Erythroblast (primary cell): Measurements from ENCODE around the gene CGREF1.
A peak's percentile ranks its signal among the peaks of the same experiment; 100 is the strongest.

Experiments
- DNase-seq, 2 experiments: peaks; one replicate each; lab custom pipeline; 2025; lab: John Stamatoyannopoulos, UW
- GATA1 ChIP-seq: IDR thresholded peaks from 2 replicates; pipeline ENCODE4 v1.6.1; 2011; ENCODE audit warnings: low read depth, mild to moderate bottlenecking, control low read depth, low read length, moderate library complexity
- POLR2A ChIP-seq: IDR thresholded peaks from 2 replicates; pipeline ENCODE4 v1.6.1; 2011; ENCODE audit warnings: mild to moderate bottlenecking, low read length

CGREF1 gene

DNA sequence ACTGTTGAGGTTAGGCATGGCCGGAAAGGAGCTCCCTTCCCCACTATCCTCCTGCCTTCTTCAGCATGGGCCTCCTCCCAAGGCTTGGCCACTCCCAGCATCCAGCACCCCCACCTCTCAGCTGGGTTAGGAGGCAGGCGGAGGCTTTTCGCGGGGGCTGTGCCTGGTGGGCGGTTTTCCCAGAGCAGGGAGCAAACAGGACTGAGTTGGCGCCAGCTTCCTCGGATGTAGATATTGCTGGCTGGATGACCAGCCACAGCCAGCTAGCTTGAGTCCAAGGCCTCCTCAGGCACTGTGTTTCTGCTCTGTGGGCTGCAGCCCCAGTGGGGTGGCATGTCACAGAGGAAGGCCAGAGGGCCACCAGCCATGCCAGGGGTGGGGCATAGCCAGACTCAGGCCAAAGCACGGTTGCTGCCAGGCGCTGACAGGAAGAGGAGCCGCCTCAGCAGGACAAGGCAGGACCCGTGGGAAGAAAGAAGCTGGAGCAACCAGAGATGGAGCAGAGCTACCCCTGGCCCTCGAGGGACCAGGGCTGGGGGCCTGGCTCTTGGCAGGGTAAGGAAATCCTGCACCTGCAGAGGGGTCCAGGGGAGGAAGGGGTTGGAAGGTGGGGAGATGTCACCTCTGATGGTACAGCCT lies 30.0 kb upstream of the CGREF1 start, which contains the start of gene TCF23:
TCF23 (plus strand) TSS at position 204 of the 639 bp plus-strand sequence; CDS start at position 334, 130 bp downstream.
- no peak for TF ChIP-seq GATA1
- no peak for TF ChIP-seq POLR2A
- no peak for DNase-seq

DNA sequence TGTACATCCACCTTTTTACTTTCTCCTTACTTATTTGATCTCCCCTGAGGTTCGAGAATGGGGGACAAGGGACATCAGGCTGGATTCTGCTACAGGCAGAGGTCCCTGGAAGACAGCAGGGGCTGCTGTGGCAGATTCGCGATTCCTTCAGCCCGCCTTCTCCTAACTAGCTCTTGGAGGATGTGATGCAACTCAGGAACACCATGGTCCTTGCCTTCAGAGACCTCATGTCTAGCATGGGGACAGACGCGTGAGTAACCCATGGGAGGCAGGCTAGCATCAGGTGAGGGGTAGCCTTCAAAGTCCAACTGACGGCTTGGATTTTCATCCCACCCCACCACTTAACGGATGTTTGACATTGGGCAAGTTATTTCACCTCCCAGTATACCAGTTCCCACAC lies 29.0 kb upstream of the CGREF1 start:
- TF ChIP-seq GATA1: no peak
- TF ChIP-seq POLR2A: no peak
- DNase-seq: no peak

DNA sequence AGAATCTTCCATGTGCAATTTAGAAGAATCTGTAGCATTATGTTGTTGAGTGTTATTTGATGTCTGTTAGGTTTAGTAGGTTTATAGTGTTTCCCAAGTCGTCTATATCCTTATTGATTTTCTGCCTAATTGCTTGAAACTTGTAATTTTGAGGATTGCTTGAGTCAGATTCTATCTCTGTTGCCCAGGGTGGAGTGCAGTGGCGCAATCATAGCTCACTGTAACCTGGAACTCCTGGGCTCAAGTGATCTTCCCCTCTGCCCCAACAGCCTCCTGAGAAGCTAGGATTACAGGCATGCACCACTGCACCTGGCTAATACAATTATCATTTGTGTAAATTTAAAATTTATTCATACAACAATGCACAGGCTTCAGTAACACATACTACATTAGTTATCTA lies 26.8 kb upstream of the CGREF1 start:
- DNase-seq: no peak
- TF ChIP-seq GATA1 (no peak), POLR2A (no peak)

DNA sequence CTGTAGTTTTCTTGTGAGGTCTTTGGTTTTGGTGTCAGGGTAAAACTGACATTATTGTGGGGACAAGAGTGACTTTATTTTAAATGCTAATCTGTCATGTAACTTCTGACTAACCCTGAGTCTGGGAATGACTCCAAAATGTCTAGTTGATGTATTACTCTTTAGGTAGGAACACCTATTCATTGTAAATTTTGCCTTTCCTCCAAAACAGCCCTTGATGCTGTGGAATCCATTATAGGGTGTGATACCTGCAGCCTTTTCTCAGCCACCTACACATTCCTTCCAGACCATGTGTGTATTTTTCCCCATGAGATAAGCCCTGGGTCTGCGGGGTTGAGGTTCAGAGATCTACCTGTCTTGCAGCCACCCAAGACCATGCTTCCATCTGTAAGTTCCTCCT lies 24.4 kb upstream of the CGREF1 start:
- TF ChIP-seq POLR2A (no peak), GATA1 (no peak)
- no peak for DNase-seq

DNA sequence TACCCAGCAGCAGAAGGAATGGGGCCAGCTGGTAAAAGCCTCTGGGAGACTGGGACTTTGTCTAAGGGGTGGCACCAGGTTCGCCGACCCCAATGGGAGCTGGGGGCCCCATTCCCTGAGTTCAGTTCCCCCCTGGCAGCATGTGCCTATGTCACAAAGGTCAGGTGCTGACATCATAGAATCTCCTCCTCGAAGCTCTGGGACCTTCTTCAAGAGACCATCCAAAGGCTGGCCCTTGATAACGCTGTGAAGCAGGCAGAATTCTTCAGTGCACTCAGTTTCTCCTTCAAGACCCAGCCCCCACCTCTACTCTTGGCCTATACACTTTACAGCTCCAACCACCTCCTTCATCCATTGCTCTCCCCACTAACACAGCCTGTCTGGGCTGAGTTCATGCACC lies 20.4 kb upstream of the CGREF1 start, which contains the start of gene PRR30:
PRR30 (minus strand) TSS at position 101 of the 400 bp plus-strand sequence. CDS start 1,081 bp downstream, outside the sequence.
- no peak for DNase-seq
- TF ChIP-seq GATA1: no peak
- TF ChIP-seq POLR2A: no peak

DNA sequence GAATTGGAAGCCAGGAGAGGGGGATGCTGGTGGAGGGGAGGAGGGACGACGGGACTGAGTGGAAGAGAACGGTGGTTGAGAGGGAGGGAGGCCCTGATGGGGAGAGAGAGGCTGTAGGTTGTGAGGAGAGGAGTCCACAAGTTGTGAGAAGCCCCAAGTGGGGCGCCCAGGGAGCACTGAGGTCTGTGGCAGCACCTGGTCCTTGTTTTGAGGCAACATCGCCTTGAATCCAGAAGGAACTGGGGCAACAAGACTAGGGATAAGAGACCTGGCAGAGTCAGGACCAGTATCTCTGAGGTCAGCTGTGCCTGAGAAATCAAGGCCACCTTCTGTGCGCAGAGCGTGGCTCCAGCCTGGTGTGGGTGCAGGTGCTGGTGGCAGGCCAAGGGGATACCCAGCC lies 19.2 kb upstream of the CGREF1 start:
- DNase-seq: no peak
- no peak for TF ChIP-seq POLR2A
- no peak for TF ChIP-seq GATA1

DNA sequence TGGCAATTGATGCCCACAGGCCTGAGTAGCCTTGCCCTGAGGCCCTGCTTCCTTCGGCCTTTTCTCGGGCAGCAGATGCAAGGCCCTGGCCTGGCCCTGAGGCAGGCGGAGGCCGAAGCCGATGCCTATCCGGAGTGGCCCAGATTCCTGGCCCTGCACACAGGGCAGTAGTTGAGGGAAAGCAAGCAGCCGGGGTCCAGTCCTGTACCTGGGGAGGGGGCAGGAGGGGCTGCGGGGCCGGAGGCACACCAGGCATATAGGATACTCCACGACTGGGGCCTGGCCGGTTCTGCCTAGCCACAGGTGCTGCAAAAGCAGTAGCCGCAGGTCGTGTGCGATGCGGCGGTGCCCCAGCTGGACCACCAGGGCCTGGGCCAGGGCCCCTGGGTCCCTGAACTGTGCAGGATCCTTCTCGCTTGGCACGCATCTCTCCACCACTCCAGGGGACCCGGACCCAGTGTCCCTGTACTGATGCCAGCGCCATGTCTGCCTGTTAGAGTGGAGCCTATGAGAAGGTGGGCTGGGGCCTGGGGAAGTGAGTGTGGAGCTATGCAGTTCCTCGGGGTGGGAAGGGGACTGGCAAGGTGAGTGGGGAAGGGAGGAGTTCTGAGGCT lies 18.5 kb upstream of the CGREF1 start:
- no peak for DNase-seq
- TF ChIP-seq GATA1 (no peak), POLR2A (no peak)

DNA sequence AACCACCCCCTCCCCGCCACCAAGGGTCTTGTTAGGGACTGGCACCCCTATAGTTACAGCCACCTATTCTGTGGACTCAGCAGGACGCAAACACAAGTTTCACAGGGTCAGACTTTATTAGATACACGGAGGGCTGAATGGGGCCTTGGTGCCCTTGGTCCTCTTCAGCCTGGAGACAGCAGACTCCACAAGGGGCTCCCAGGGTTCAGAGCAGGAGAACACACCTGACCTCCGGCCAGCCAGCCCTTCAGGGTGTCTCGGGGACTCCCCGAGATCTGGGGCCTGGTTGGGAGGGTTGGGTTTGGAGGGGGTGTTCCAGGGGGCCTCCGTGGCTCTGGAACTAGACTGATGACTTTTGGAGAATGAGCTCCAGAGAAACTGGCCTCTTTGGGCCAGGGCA lies 17.8 kb upstream of the CGREF1 start:
- no peak for DNase-seq
- TF ChIP-seq POLR2A (no peak), GATA1 (no peak)

DNA sequence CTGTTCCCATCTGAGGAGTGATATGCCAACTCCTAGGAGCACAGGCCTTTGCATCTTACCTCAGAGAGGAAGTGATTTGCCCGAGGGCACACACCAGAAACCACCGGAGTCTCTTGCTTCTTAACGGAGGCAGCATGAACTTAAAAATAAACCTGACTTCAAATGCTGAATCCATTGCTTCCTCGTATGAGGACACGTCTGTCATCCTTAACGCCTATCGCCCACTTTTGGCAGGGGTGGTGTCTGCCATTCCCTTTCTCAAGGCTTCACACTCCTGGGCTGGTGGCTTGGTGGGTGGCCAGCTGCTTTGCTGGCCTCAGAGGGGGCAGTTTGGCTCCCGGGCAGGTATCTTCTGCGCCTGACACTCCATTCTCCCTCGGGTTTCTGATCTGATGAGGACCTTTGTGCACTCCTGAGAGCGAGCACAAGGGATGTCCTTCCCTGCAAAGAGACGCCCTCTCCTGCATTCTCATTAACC lies 16.6 kb upstream of the CGREF1 start:
- no peak for DNase-seq
- TF ChIP-seq POLR2A (no peak), GATA1 (no peak)

DNA sequence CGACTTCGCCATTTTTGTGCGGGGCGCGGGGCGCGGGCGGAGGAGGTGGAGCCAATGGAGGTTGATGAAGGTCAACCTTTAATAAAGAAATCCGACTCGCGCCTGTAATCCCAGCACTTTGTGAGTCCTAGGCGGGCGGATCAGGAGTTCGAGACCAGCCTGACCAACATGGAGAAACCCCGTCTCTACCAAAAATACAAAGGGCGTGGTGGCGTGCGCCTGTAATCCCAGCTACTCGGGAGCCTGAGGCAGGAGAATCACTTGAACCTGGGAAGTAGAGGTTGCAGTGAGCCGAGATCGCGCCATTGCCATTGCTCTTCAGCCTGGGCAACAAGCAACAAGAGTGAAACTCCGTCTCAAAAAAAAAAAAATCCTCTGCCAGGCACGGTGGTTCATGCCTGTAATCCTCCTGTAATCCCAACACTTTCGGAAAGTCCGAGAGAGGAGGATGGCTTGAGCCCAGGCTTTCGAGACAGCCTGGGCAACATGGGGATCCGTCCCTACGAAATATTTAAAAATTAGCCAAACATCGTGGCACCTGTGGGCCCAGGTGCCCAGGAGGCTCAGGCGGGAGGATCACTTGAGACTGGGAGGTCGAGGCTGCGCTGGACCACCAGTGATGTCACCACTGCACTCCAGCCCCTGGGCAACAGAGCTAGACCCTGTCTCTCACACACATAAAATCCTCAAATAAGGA lies 16.0 kb upstream of the CGREF1 start:
- no peak for DNase-seq
- TF ChIP-seq POLR2A (peak; percentile 50), GATA1 (no peak)

DNA sequence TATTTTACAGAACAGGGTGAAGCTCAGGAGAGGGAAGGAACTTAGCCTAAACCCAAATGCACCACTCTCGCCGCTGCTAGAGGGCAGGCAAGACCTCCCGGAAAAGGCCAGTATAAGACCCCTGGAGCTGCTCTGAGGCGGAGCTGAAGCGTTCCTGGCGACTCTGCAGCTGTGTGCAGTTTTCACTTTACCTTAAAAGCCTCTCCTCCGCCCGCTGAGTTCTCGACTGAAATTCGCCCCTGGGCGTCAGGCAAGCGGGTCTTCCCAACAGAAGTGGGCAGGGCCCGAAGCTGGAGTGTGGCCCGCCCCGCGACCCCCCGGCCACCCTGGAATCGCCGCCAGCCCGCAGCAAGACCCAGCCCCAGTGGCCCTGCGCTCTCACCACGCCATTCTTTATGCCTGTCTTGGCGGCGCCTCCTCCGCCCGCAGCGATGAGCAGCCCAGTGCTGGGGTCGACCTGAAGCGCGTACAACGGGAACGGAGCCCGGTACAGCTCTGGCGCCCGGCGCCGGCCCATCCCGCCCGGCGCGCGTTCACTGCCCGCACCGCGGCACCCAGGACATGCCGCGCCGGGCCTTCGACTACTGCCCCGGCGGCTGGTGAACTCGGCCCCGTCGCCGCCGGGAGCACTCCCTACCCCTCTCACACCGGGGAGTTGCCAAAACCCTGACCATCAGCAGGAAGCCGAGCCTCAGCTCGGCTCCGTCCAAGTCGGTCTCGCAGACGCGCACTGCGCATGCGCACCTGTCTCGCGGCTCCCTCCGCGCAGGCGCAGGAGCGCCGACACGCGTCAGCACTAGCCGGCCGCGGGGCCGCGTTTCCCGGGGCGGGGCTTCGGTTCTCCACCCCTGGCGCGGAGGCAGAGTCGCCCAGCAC lies 15.2 kb upstream of the CGREF1 start, which contains the start of gene PREB:
PREB (minus strand) TSS at position 732 of the 876 bp plus-strand sequence; CDS start at position 517, 215 bp downstream.
- peak; percentile 86 for TF ChIP-seq POLR2A
- TF ChIP-seq GATA1: no peak
- DNase-seq: peak; percentile 96 to 99

DNA sequence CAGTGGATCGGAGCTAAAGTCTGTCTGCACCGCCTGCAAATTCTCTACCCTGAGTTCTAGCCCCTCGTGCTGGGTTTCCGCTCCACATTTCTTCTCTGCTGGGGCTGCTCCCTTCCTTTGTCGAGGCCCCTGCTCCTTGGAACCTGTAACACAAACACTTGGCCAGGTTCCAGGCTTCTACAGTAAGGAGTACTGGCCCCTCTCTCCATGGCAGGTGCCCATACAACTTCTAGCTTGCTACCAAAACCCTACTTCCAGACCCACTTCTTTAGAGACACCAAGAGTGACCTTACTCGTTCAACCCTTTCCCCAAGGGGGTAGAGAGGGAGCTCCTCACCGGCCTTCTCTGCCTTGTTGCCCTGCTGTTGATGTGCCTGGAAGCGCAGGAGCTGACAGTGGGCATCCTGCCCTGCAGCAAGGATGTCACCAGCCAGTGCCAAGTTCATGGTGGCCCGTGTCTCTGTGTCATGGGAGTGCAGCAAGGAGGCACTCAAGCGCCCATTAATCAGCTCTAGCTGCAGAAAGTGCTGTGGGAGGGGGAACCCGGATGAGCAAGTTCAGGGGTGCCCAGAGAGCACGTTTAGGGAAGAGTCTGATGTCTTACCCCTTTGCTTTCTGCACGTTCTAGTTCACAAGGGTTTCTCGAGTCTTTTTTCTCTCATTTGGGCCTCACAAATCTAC lies 14.4 kb upstream of the CGREF1 start:
- DNase-seq: peak; percentile 50 to 52

DNA sequence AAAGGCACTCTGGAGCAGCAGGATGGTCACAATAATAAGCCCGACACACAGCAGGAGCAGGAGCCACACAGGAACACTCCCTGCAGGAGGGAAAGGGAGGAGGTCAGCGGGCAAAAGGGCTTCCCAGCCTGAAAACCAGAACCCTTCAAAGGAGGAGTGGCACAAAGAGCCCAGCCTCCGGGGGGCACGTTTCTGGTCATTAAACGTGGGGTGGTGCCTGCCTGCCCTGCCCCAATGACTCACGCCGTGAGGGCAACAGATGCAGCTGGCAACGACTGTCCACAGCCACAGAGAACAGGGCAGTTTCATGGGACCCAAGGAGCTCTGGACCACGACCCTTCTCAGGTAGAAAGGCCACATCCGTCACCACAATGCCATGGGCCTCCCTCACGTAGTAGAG lies 12.5 kb upstream of the CGREF1 start:
- no peak for TF ChIP-seq GATA1
- no peak for TF ChIP-seq POLR2A
- DNase-seq: no peak

More for the DNA sequence above, 14.4 kb upstream of the CGREF1 start:
- no peak for TF ChIP-seq GATA1
- TF ChIP-seq POLR2A: no peak
